HK-2 (cell line): ENCODE data around the gene KCNAB1.

Experiments
- DNase-seq: peaks from one replicate; pipeline ENCODE4 v3.0.0-alpha.2; 2018; ENCODE audit not compliant: unreplicated experiment

Gene KCNAB1

GRCh38 chr3:156368189-156368588 lies 247.8 kb downstream of the KCNAB1 start:
- DNase-seq, result no peak

GRCh38 chr3:156371701-156372100 lies 251.3 kb downstream of the KCNAB1 start:
- DNase-seq, result no peak

- no peak for DNase-seq
These were observed 252.7 kb downstream of the KCNAB1 start for GRCh38 chr3:156373095-156373494.

- DNase-seq, result no peak
These were observed 253.3 kb downstream of the KCNAB1 start for GRCh38 chr3:156373654-156374053.

- DNase-seq, result no peak
These were observed 255.8 kb downstream of the KCNAB1 start for GRCh38 chr3:156376199-156376598.

- DNase-seq, result no peak
These were observed 256.9 kb downstream of the KCNAB1 start for GRCh38 chr3:156377266-156377665.

GRCh38 chr3:156377718-156378117 lies 257.3 kb downstream of the KCNAB1 start:
- no peak for DNase-seq

- DNase-seq, result no peak
These were observed 258.5 kb downstream of the KCNAB1 start for GRCh38 chr3:156378871-156379270.

- DNase-seq, result no peak
These were observed 258.9 kb downstream of the KCNAB1 start for GRCh38 chr3:156379327-156379726.

GRCh38 chr3:156381253-156381652 lies 260.9 kb downstream of the KCNAB1 start:
- no peak for DNase-seq

- peak; percentile 40 for DNase-seq
These were observed 262.3 kb downstream of the KCNAB1 start for GRCh38 chr3:156382458-156383346.

- no peak for DNase-seq
These were observed 263.2 kb downstream of the KCNAB1 start for GRCh38 chr3:156383441-156384025.

GRCh38 chr3:156388497-156389448 lies 268.4 kb downstream of the KCNAB1 start:
- DNase-seq, result no peak

GRCh38 chr3:156389449-156389950 lies 269.1 kb downstream of the KCNAB1 start:
- DNase-seq, result no peak

- no peak for DNase-seq
These were observed 270.5 kb downstream of the KCNAB1 start for GRCh38 chr3:156390846-156391245.

- no peak for DNase-seq
These were observed 275.8 kb downstream of the KCNAB1 start for GRCh38 chr3:156395961-156396710.

GRCh38 chr3:156396851-156397250 lies 276.5 kb downstream of the KCNAB1 start:
- no peak for DNase-seq

GRCh38 chr3:156397534-156397933 lies 277.2 kb downstream of the KCNAB1 start:
- DNase-seq, result no peak

GRCh38 chr3:156400062-156400461 lies 279.7 kb downstream of the KCNAB1 start:
- no peak for DNase-seq

GRCh38 chr3:156400735-156401134 lies 280.4 kb downstream of the KCNAB1 start:
- no peak for DNase-seq

GRCh38 chr3:156404217-156404616 lies 283.8 kb downstream of the KCNAB1 start:
- DNase-seq, result no peak
